Loucy (cell line): ENCODE results near the gene SPATA2L.

ENCODE experiments used
- H2AFZ ChIP-seq: fragments of 200-600 bp; sonication (generic); 2 replicates; pipeline ENCODE4 v1.6.0; 2016; ENCODE audit warnings: antibody characterized with exemption, mild to moderate bottlenecking, low read length, moderate library complexity
- H3F3A ChIP-seq: fragments of 200-600 bp; 2 replicates; pipeline ENCODE4 v1.6.0; 2016; ENCODE audit warnings: antibody characterized with exemption, low read depth, mild to moderate bottlenecking
- H3K27me3 ChIP-seq: fragments of 200-600 bp; sonication (generic); 2 replicates; pipeline ENCODE4 v1.6.1; 2014; ENCODE audit warnings: low read length, mild to moderate bottlenecking; ENCODE audit not compliant: insufficient read depth, poor library complexity, severe bottlenecking
- H3K36me3 ChIP-seq: fragments of 200-600 bp; sonication (generic); 2 replicates; pipeline ENCODE4 v1.6.1; 2016; ENCODE audit warnings: low read length; ENCODE audit not compliant: insufficient read depth
- H3K4me1 ChIP-seq: fragments of 200-600 bp; sonication (generic); 2 replicates; pipeline ENCODE4 v1.5.1; 2014; ENCODE audit warnings: low read length, mild to moderate bottlenecking; ENCODE audit not compliant: insufficient read depth, poor library complexity, severe bottlenecking
- H3K4me2 ChIP-seq: fragments of 200-600 bp; sonication (generic); 2 replicates; pipeline ENCODE4 v1.6.0; 2014; ENCODE audit warnings: antibody characterized with exemption, low read length, low read depth, mild to moderate bottlenecking; ENCODE audit not compliant: poor library complexity, severe bottlenecking
- H3K4me3 ChIP-seq: fragments of 200-600 bp; sonication (generic); 2 replicates; pipeline ENCODE4 v1.5.1; 2014; ENCODE audit warnings: low read length, mild to moderate bottlenecking, mixed read lengths; ENCODE audit not compliant: poor library complexity, severe bottlenecking
- H3K79me2 ChIP-seq: fragments of 200-600 bp; sonication (generic); 2 replicates; pipeline ENCODE4 v1.6.1; 2014; ENCODE audit warnings: low read length; ENCODE audit not compliant: insufficient read depth
- H3K9ac ChIP-seq: fragments of 200-600 bp; sonication (generic); 2 replicates; pipeline ENCODE4 v1.6.0; 2014; ENCODE audit warnings: mild to moderate bottlenecking, low read depth, low read length, moderate library complexity; ENCODE audit not compliant: poor library complexity, severe bottlenecking
- H3K9me2 ChIP-seq: fragments of 200-600 bp; sonication (generic); replicated peaks from 2 replicates; pipeline ENCODE4 v1.6.1; 2016; ENCODE audit warnings: low read depth, low read length, mixed read lengths
- H3K9me3 ChIP-seq: fragments of 200-600 bp; sonication (generic); 2 replicates; pipeline ENCODE4 v1.6.1; 2014; ENCODE audit warnings: mild to moderate bottlenecking, antibody characterized with exemption, low read length, low read depth; ENCODE audit not compliant: insufficient read depth
- H4K20me1 ChIP-seq: fragments of 200-600 bp; sonication (generic); 2 replicates; pipeline ENCODE4 v1.6.0; 2014; ENCODE audit warnings: antibody characterized with exemption, low read length, mild to moderate bottlenecking; ENCODE audit not compliant: insufficient read depth, poor library complexity, severe bottlenecking
- EZH2phosphoT487 ChIP-seq: fragments of 200-600 bp; IDR thresholded peaks from 2 replicates; pipeline ENCODE4 v1.6.1; 2018; ENCODE audit warnings: antibody characterized with exemption, mild to moderate bottlenecking, moderate library complexity, borderline replicate concordance
- TF ChIP-seq, protein P1 (sequence below): fragments of 200-600 bp; sonication (generic); conservative IDR thresholded peaks from 2 replicates; pipeline ENCODE4 v1.5.1; 2014; ENCODE audit warnings: mild to moderate bottlenecking, antibody characterized with exemption, low read length

The SPATA2L gene

GRCh38 chr16:89697616-89698331 is 3.7 kb downstream of the SPATA2L start:
- no peak overlapping the region for H3K9ac ChIP-seq
- no peak overlapping the region for H3K4me2 ChIP-seq
- H3K9me2 ChIP-seq: no peaks in the 10 kb centered on the region
- H2AFZ ChIP-seq: no peak overlapping the region
- no peaks in the 10 kb centered on the region for H4K20me1 ChIP-seq
- TF ChIP-seq, protein P1, sequence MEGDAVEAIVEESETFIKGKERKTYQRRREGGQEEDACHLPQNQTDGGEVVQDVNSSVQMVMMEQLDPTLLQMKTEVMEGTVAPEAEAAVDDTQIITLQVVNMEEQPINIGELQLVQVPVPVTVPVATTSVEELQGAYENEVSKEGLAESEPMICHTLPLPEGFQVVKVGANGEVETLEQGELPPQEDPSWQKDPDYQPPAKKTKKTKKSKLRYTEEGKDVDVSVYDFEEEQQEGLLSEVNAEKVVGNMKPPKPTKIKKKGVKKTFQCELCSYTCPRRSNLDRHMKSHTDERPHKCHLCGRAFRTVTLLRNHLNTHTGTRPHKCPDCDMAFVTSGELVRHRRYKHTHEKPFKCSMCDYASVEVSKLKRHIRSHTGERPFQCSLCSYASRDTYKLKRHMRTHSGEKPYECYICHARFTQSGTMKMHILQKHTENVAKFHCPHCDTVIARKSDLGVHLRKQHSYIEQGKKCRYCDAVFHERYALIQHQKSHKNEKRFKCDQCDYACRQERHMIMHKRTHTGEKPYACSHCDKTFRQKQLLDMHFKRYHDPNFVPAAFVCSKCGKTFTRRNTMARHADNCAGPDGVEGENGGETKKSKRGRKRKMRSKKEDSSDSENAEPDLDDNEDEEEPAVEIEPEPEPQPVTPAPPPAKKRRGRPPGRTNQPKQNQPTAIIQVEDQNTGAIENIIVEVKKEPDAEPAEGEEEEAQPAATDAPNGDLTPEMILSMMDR: no peak
- no peak for TF ChIP-seq EZH2phosphoT487
- no peak overlapping the region for H3K4me3 ChIP-seq
- no peaks in the 10 kb centered on the region for H3K27me3 ChIP-seq
- H3K9me3 ChIP-seq: no peaks in the 10 kb centered on the region
- no peaks in the 10 kb centered on the region for H3K36me3 ChIP-seq
- no peaks in the 10 kb centered on the region for H3F3A ChIP-seq
- H3K79me2 ChIP-seq: no peaks in the 10 kb centered on the region
- H3K4me1 ChIP-seq: peaks cover 16% of the 10 kb centered on the region

DNA sequence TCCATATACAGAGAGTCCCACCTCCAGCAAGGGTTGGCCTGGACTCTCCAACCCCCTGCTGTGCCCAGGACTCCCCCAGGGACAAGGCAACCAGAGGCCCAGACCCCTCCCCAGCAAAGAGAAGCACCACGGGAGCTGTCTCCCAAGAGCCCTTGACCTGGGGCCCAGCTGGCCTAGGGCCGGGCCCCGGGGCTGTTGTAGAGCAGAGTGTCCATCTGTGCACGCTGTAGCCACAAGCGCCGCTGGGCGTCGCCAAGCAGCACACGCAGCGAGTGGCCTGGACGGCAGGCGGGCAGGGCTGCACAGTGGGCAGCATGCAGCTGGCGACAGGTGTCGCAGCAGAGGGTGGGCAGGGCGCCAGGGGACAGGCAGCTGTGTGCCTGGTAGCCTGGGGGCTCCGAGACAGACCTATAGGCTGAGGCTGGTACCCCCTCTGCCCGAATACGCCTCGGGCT is 4.3 kb downstream of the SPATA2L start:
- no peaks in the 10 kb centered on the region for H3K27me3 ChIP-seq
- no peak overlapping the region for H3K9ac ChIP-seq
- TF ChIP-seq, protein P1: no peak
- TF ChIP-seq EZH2phosphoT487: no peak
- H3K4me2 ChIP-seq: peak overlapping the region; percentile 40
- no peaks in the 10 kb centered on the region for H4K20me1 ChIP-seq
- H2AFZ ChIP-seq: no peak overlapping the region
- no peaks in the 10 kb centered on the region for H3K79me2 ChIP-seq
- H3K4me1 ChIP-seq: peaks cover 15% of the 10 kb centered on the region
- no peaks in the 10 kb centered on the region for H3F3A ChIP-seq
- no peaks in the 10 kb centered on the region for H3K9me2 ChIP-seq
- H3K36me3 ChIP-seq: no peaks in the 10 kb centered on the region
- H3K4me3 ChIP-seq: no peak overlapping the region
- H3K9me3 ChIP-seq: no peaks in the 10 kb centered on the region

DNA sequence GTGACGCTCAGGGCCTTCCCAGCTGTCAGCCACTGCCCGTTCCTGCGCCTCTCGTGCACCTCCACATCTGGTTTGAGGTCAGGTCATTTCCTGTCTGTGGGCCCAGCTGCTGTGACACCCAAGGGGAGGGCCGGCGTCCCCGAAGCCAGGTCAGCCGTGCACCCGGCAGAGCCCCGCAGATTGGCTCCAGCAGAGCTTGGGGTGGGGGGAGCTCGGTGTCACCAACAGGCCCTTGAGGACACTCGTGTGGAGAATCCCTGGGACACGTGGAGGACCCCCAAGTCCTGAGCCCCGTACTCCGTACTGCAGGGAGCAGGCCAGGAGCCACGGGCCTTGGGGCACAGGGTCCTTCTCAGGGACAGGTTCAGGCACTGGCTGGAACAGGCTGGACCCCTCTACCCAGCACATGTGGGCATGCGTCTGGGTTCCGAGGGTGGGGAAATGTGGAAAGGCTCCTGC is 4.8 kb downstream of the SPATA2L start:
- TF ChIP-seq, protein P1: no peak
- no peak for TF ChIP-seq EZH2phosphoT487
- H3K9me3 ChIP-seq: no peaks in the 10 kb centered on the region
- no peaks in the 10 kb centered on the region for H4K20me1 ChIP-seq
- no peaks in the 10 kb centered on the region for H3K27me3 ChIP-seq
- peak overlapping the region; percentile 40 for H3K4me2 ChIP-seq
- H3F3A ChIP-seq: no peaks in the 10 kb centered on the region
- H3K79me2 ChIP-seq: no peaks in the 10 kb centered on the region
- no peaks in the 10 kb centered on the region for H3K9me2 ChIP-seq
- H3K9ac ChIP-seq: no peak overlapping the region
- H3K36me3 ChIP-seq: no peaks in the 10 kb centered on the region
- H3K4me3 ChIP-seq: no peak overlapping the region
- H2AFZ ChIP-seq: no peak overlapping the region
- peaks cover 14% of the 10 kb centered on the region for H3K4me1 ChIP-seq
